Inflammatory macrophage treated with lipopolysaccharide for 4 hours (primary cell): ENCODE measurements around the gene ZBTB38.
A peak's percentile ranks its signal among the peaks of the same experiment; 100 is the strongest.

Experiments
- DNase-seq: peaks from one replicate; pipeline ENCODE4 v3.0.0-alpha.2; 2020

ZBTB38 gene

DNA sequence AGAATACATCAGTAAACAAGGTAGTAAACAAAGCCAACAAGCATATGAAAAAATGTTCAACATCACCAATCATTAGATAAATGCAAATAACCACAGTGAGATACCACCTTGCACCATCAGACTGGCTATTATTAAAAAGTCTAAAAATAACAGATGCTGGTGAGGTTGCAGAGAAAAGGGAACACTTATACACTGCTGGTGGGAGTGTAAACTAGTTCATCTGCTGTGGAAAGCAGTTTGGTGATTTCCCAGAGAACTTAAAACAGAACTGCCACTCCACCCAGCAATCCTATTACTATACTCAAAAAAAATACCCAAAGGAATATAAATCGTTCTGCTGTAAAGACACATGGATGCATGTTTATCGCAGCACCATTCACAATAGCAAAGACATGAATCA, 30.3 kb upstream of the ZBTB38 start:
- peak; percentile 76 for DNase-seq

DNA sequence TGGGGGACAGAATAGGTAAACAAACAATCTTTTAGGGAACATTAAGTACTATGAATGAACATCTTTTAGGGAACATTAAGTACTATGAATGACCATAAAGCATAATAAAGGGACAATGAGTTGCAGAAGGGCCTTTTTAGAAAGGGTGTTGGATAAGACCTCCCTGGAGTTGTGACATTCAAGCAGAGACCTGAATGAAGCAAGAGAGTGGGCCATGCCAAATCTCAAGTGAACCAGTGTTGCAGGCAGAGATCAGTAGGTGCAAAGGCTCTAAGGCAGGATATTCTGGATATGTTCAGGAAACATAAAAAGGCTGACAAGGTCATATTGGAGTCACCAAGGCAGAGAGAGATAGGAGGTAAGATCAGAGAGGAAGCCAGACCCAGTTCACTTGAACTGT, 29.4 kb upstream of the ZBTB38 start:
- no peak for DNase-seq

DNA sequence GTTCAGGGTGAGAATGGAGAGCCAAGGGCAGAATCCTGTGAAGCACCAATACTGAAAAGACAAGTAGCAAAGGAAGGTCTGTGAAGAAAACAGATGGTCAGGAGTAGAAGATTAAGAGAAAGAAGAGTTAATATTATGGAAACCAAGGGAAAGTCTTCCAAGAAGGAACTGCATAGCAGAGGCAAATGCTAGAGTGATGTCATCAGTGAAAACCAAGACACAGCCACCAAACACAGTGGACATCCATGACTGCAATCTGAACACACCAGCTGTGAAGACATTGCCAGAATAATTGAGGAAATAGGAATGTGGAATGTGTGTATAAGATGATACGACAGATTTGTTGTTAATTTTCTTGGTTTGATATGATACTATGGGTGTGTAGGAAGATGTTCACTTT, 26.8 kb upstream of the ZBTB38 start:
- peak; percentile 75 for DNase-seq

DNA sequence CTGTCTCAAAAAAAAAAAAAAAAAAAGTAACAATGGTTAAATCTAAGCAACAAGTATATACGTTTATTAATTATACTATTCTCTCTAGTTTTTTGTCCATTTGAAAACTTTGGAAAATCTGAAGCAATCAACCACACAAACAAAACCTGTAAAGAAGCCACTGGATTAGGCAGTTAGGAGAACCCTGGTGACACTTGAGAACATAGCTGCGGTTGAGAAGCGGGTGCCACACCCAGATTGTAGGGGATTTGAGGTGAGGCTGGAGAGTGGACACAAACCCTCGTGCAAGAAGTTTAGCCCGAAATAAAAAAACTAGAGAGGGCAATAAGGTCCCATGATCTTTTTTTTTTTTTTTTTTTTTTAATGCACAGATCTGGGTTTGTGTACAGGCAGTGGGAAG, 25.9 kb upstream of the ZBTB38 start:
- DNase-seq, result no peak

DNA sequence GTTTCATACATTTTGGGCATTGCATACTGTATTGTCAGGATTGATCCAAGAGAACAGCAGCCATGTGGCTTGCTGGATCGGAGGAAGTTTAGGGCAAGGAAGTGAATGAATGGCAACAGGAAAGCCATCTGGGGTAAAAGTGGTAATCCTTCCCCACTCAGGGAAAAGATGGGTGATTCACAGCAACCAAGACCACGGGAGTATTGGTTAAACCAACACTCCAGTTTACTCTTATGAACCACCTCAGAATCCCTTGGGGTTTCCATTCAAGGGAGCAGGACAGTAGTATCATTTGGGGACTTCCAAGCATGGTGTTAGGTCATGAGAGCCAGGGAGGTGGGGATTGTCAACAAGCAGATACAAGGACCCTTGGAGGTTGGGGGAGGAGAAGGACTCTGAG, 25.2 kb upstream of the ZBTB38 start:
- DNase-seq, result no peak

DNA sequence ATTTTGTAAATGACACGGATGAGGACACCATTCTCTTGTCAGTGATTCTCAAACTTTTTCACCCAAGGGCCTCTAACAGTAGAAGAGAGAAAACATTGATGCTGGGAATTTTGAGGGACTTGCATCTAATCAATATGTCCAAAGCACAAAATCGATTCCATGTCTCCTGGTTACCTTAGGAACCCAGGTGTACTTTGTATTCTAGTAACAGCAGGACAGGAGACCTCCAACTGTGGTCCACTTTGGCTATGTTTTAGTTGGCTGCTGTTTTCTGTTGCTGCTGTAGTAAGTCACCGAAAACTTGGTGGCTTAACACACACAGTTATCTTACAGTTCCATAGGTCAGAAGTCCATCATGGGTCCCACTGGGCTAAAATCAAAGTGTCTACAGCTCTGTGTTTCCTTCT, 24.4 kb upstream of the ZBTB38 start:
- DNase-seq, result no peak

DNA sequence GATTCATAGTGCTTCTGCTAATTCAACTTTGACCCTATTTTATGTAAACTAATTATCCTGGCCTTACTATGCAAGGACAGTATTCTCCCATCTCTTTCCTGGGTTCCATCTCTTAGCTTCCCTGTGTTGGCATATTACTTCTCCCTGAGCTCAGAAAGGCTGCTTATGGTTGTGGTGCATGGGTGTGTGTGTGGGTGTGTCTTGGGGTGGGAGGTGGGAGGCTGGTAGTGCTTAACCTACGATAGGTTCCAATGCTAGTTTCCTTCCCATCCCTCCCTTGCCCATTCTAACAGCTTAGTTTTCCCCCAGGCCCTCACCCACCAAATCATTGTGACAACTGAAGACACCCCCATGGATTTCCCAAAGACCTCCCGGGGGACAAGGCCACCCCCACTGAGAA, 22.8 kb upstream of the ZBTB38 start:
- no peak for DNase-seq

DNA sequence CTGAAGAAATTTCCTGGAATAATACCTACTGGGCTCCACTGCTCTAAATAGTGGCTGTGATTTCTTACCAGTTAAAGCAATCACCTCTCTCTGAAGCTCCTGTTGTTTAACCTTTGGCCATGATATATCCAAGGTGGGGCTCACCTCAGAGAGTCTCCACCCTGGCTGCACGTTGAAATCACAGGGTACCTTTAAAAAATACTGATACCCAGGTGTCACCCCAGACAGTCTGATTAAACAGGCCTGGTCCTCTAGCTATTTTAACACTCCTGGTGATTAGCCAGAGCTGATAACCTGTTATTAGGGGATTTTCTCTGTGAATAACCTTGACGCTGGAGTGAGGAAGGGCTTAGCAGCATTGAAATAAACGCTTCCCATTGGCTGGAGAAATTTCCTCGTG, 22.3 kb upstream of the ZBTB38 start:
- no peak for DNase-seq

DNA sequence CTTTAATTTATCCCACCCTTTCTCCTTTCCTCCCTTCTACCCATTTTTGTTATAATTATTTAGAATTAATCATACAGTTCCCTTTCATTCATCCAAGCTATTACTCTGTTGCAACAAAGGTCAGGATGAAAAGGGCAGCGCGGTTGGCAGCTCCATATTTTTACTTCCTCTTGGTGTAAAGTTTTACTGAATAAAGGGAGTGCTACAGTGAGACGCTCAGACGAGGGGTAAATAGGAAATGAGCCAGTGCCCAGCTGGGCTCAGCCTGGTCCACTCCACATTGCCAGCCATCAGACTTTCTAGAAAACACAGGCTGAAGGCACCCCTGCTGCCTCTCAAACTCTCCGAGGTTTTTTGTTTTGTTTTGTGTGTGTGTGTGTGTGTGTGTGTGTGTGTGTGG, 21.9 kb upstream of the ZBTB38 start:
- DNase-seq, result peak; percentile 50

DNA sequence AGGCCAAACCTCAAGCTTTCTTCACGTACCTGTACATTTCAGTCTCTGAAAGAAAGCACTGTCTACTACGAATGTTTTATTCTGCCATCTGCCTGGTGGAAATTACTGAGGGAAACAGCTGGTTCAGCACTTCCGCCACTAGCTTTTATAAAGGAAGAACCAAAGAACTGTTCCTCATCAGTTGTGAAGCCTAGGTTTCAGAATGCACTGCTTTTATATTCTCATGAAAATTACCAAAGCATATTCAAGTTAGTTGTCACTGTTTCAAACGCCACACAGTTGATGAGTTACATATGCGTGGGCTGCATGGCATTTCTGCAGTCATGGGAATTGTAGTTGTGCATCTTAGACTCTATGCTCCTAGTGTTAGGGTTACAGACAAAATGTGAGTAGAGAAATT, 21.5 kb upstream of the ZBTB38 start:
- peak; percentile 73 for DNase-seq

DNA sequence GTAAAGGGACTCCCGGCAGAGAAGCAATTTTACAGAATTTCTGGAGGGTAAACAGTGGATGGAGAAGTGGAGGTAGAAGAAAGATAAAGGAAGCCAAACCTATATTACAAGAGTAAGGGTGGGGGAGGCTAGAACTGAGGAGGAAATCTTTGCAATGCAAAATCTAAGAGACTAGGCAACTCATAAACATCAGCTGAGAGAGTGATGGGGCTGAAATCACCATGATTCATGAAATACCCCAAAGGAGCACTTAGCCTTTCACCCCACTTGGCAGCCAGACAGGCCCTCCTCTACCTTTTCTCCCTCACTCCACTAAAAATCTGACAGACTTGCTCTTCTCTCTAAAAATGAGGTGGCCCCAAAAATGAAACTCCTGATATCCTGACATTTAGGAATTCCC, 19.5 kb upstream of the ZBTB38 start:
- no peak for DNase-seq

DNA sequence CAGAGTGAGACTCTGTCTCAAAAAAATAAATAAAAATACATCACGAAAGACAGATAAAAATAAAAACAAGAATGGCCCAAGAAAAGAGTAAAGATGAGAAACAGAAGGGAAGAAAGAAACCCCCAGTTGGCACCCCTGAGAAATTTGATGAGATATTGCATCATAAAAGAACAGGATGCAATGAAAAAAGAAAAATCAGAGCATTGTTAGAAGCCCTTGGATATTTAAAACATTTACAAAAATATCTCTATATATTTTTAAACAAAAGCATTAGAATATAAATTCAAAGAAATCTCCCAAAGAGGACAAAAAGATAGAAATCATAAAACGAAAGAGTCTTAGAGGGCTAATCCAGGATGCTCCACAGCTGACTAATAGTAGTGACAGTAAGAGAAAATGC, 18.6 kb upstream of the ZBTB38 start:
- DNase-seq, result no peak

DNA sequence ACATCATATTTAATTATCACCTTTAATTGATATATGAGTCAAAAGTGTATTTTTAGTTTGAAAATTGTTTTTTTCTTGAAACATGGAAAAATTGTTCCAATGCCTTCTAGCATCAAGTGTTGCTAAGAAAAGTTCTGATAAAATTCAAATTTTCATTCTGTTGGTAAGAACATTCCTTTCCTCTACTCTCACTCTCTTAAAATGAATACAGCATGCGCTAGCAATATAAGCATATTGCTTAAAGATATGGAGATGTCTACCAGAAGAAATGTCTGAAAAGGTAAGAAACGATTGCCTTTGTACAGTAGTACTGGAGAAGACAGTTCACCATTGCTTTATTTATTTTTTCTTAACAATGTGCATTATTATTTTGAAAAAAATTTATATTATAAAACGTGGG, 17.6 kb upstream of the ZBTB38 start:
- DNase-seq, result no peak

DNA sequence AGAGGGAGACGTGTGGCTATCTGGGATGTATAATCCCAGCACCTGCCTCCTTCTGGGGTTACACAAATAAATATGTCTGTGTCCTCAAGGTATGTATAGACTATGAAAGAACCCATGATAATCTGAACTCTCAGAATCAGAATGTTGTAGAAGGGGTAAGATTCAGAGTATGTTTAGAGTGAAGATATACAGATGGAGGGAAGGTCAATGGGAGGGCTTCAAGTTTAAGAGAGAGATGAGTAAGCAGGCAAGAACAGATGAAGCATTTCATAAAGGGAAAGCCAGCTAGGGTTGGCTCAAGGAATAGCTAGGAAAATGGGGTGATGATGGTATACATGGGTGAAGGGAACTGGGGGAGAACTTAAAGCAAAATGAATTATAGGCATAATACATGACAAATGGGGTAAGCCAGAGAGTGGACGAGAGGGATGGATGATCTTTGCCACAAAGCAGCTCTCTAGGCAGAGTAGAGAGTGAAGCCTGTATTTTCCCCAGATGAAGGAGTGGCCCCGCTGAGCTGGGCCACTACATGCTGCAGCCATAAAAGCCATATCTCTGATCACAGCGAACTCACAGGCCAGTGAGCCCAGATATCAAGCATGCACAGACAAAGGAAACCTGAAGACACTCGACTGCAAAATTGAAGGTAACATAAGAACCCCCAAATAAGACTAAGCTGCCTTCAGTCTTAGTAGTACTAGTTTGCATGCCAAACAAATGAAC, 15.9 kb upstream of the ZBTB38 start:
- DNase-seq, result no peak

DNA sequence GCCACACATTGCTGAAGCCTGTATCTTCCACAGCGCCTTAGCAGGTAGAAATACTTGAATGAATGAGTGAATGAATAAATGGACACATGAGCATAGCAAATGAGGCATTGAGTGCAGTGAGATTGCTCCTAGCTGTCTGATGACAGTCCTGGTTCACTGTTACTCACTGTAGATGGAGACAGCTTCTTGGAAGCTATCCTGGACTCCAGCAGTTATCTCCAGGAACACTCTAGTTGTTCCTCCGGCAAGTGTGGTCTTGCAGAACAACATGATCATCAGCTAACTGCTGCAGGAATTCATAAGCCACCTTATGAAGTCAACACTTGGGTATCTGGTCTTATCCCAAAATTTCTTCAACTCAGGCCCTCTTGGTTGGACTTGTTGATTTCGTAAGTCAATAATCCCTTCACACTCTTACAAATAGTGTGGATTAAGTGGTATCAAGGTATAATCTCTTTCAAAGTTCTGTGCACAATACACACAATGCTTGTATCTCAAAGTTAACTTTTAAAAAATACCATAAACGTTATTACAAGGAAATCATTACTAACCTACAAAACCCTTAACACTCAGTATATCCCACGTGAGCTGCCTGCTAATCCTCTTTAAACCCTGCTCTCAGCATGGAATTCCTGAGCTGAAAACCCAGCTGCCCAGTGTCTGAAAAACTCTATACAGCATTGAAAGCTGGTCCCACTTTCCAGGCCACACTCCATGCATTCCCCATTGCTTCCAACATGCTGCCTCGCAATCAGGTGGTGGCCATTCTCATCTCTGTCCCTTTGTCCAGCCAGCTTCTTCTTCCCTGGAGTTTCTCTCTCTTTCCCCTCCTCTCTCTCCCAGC, 14.4 kb upstream of the ZBTB38 start:
- DNase-seq, result no peak

DNA sequence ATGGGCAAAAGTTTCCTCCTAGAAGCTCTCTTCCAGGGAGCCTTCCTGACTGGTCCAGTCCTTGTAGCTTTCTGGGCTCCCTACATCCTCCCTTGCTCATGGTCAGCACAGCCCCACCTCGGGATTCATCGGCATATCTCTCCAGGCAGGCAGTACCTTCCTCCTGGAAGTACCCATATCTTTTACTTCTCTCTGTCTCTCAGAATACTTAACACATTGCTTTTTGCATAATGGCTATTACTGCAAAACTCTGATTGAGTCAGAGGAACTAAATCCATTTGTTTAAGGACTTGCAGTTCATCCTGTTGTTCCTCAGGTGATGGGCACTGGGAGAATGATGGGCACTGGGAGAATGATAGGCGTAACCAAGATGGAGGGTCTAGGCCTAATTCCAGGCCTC, 13.8 kb upstream of the ZBTB38 start:
- DNase-seq, result no peak

DNA sequence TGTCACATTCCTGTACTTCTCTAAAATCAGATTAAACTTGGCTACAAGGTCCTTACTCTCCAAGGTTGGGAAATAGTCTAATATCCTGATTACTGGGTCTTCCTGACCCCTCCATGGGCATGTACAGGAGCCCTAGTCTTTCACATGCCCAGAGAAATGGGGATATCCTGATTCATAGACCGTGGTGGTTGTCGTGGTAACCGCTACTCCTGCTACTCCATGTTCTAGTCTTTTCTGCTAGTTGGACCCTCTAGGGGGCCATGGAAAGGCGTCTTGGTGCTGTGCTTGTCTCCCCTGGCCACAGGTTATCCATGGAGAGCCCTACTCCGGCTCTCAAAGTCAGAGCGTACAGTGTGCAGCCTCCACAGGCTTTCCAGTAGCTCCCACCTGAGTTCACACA, 13.1 kb upstream of the ZBTB38 start:
- no peak for DNase-seq

DNA sequence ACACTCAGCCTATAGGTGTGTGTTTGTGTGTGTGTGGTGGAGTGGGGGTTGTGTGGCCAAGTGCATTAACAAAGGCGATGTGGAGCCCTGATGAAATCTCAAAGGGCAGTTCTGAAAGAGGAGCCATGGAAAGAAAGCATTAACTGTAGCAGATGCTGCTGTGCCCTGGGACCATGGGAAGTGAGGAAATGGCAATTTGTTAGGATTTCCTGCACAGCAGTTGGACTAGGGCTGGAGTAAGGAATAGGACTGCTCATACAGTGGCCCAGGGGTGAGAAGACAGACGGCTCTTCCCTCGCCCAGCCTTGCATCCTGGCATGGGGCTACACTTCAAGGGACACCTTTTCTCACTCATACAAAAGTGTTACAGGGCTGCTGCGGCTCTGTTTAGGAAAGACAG, 12.3 kb upstream of the ZBTB38 start:
- no peak for DNase-seq

DNA sequence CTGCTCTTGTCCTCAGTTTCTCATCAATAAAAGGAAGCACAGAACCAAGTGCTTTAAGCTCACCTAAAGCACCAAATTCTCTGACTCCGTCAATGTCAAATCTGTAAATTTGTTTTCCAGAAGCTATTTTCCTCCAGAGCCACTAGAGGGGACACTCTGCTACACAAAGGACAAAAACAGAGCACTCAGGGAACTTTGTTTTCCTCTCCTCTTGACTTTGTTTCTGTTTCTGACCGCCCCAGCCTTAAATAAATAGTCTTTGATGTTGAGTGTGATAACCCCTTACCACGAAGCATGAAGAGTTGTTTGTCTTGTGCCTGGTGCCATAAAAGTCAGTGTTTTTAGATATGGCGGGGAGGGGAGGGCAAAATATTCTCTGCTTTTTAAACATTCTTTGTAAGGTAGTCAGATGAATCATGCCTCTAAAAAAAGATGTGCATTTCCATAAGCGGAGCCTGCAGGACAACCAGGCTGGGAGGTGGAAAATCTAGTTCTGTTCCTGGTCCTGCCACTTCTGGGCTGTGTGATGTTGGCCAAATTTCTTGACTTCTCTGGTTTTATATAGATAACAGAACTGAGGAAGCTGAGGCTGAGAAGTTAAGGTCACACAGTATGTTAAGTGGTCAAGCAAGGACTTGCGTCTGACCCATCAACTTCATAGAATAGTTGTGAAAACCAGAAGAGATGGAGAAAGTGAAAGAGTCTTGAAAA, 7.3 kb upstream of the ZBTB38 start:
- peak; percentile 69 for DNase-seq

DNA sequence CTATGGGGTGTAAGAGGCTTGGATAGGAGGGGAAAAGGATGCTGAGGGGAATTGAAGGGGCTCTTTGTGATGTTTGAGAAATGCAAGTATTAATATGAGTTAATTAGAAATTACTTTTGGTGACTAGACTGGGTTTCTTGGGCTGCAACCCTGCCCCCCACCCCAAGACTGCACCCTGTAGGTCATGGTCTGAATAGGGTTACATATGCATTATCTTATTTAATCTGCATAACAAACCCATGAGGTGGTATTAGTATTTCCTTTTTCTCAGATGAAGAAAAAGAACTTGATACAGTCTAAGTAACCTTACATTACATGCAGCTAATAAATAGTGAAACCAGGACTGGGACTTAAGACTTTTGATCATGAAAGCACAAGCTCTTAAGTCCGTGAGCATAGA, 5.6 kb upstream of the ZBTB38 start:
- no peak for DNase-seq

DNA sequence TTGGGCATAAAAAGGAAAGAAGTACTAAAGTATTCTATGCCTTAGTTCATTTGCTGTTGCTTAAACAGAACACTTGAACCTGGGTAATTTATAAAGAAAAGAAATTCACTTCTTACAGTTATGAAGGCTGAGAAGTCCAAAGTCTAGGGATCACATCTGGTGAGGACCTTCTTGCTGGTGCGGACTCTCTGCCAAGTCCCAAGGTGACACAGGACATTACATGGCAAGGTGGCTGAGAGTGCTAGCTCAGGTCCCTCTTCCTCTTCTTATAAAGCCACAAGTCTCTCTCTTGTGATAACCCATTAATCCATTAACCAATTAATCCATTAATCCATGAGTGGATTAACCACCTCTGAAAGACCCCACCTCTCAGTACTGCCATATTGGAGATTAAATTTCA, 3.1 kb upstream of the ZBTB38 start:
- no peak for DNase-seq

DNA sequence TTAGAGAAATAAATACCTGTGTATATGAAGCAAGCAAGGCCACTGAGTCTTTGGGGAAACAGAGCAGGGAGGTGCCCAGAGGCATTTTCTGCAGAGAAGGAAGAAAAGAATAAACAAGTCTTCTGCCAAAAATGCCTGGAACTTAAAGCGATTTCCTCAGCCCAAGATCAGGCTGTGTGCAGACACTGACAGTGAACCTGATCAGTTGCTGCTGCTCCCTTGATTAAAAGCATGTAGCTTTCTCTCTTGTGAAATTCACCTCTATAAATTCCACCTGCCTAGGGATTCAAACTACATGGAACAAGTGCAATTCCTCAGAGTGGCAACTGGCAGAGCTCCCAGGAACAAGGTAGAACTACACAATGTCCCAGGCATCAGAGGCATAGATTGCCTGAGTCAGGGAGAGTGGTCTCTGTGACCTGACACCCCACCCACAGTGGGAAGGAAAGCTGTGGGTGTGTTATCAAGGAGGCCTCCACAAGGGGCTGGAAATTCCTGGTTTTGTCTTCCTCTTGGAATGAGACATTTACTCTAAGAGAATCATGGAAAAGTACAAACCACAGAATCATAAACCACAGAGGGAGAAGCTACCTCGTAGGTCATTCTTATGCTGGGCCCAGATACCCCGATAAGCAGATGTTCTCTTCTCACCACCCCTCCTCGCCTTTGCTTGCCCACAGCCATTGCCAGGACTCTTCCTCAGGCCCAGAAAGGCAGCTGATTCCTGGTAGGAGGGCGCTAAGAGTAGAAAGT, 1.8 kb upstream of the ZBTB38 start:
- peak; percentile 35 for DNase-seq

DNA sequence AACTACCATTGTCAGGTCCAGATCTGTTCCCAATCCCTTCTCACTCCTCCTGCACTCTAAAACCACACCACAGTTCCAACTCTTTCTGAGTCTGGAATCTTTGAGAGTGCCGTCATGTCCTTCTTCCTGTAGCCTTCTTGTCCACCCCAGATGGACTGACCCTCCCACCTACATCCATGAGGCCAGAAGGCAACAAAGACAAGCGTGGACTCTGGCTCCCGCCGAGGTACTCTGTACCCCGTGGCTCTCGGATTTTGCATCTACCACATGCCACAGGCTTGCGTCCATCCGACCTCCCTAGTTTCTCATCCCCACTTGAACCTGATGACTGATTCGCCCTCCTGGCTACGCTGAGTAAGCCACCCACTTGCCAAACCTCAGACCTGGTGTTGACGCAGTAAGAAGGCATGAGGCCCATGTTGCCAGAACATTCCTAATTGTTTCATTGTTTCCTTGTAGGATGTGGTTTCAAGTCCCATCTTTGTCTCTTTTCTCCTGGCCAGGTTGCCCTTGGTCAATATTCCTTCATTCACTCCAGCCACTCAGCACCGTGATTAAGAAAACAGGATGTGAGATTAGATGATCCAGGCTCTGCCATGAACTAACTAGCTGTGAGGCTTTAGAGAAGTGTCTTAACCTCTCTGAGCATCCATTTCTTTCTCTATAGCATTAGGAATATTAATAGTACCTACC, 1.1 kb upstream of the ZBTB38 start:
- peak; percentile 35 for DNase-seq
